CD4-positive, alpha-beta T cell treated with Interleukin-17A for 4 hours (primary cell): ENCODE measurements around the gene ALDH3B1.

Experiments used
- DNase-seq: peaks from one replicate; pipeline ENCODE4 v3.0.0-alpha.2; 2020; ENCODE audit warnings: mixed read lengths

The ALDH3B1 gene

GRCh38 chr11:68076371-68077042 is 66.4 kb downstream of the ALDH3B1 start:
- peak; percentile 11 for DNase-seq

GRCh38 chr11:68077617-68078582 is 67.8 kb downstream of the ALDH3B1 start:
- no peak for DNase-seq
